GM12801 (cell line): ENCODE measurements around the gene FUCA2.

Experiments
- TF ChIP-seq, protein P1 (sequence below): IDR thresholded peaks from one replicate; pipeline ENCODE4 v1.5.1; 2011; ENCODE audit warnings: control low read depth; ENCODE audit not compliant: insufficient read length; ENCODE audit errors: extremely low read depth

The FUCA2 gene

DNA sequence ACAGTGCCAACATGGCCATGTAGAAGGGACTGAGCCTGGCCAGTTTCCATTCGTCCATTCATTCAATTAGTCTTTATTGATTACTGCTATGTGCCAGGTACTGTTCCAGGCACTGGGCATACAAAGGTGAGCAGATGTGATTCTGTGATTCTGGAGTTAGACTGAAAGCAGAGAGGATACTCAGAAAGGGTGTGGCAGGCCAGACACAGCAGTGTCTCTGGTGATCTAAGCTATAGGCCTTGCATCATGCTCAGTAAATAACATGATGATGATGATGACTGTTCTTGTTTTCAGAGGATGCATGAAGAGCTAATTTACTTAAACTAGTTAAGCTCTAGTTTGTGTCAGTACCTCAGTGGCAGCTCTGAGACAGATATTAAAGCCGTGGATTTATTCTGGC is 31.4 kb upstream of the FUCA2 start:
- TF ChIP-seq, protein P1, sequence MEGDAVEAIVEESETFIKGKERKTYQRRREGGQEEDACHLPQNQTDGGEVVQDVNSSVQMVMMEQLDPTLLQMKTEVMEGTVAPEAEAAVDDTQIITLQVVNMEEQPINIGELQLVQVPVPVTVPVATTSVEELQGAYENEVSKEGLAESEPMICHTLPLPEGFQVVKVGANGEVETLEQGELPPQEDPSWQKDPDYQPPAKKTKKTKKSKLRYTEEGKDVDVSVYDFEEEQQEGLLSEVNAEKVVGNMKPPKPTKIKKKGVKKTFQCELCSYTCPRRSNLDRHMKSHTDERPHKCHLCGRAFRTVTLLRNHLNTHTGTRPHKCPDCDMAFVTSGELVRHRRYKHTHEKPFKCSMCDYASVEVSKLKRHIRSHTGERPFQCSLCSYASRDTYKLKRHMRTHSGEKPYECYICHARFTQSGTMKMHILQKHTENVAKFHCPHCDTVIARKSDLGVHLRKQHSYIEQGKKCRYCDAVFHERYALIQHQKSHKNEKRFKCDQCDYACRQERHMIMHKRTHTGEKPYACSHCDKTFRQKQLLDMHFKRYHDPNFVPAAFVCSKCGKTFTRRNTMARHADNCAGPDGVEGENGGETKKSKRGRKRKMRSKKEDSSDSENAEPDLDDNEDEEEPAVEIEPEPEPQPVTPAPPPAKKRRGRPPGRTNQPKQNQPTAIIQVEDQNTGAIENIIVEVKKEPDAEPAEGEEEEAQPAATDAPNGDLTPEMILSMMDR: no peak

DNA sequence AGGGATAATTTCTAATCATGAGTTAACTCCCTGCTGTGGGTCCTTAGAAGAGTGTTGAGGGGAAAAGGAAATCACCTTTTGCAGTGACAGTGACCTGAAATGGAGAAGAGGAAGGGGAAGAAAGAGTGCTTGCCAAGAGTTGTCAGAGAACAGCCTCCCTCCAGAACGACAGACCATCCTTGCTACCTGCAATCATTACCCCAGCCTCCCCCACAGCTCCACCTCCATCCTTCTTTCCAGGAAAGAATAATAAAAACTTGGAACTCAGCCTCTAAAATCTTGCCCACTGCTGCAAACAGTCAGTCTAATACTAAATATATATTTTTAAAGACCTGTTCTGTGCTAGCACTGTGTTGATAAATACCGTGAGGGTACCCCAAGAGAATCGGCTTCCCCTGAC is 28.7 kb upstream of the FUCA2 start:
- TF ChIP-seq, protein P1: no peak

DNA sequence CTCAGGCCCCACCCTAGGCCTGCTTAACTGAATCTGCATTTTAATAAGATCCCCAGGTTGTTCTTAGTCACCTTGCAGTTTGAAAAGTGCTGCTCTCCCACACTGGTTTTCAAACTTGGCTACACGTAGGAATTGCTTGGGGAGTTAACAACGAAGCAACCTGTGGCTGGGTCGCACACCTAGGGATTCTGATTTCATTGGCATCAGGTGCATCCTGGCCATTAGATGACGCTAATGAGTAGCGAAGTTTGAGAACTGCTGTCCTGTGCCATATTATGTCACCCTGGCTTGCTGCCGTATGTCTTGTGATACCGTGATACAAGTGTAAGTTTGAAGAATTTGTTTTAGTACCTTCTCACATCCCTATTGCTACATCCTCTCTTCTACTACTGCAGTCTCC is 28.2 kb upstream of the FUCA2 start:
- TF ChIP-seq, protein P1: no peak

DNA sequence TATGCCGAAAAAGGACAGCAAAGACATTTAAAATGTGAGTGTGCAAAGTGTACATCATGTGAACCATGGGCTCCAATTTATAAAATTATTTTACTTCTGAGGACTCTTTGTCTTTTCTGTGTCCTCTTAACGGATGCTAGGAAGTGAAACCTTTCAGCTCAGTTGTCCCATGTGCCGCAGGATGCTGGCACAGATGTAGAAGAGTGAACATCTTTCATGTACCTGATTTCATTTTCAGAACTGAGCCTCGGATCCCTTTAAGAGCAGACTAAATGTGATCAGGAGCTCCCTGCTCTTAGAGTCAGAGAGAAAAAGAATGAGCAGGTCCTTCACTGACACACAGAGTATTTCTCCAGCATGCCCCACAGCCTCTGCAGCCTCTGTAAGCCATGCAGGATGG is 27.6 kb upstream of the FUCA2 start:
- TF ChIP-seq, protein P1: no peak

DNA sequence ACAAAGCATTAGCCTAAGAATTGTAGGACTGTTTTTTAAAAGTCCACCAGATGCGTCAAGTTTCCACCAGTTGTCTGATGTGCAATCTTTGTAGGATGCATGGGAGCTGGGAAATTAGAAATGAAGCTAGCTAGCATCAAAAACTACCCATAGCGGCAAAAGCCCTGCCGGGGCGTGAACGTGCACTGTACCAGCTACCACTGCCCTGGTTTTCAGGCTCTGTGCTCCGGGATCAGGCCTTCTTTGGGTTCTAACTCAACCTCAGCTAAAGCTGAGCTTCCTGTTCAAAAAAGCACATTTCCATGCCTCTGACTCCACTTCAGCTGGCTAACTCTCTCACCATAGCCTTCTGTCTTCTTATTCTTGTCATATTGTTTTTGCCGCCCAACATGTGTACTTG is 26.9 kb upstream of the FUCA2 start:
- TF ChIP-seq, protein P1: no peak

DNA sequence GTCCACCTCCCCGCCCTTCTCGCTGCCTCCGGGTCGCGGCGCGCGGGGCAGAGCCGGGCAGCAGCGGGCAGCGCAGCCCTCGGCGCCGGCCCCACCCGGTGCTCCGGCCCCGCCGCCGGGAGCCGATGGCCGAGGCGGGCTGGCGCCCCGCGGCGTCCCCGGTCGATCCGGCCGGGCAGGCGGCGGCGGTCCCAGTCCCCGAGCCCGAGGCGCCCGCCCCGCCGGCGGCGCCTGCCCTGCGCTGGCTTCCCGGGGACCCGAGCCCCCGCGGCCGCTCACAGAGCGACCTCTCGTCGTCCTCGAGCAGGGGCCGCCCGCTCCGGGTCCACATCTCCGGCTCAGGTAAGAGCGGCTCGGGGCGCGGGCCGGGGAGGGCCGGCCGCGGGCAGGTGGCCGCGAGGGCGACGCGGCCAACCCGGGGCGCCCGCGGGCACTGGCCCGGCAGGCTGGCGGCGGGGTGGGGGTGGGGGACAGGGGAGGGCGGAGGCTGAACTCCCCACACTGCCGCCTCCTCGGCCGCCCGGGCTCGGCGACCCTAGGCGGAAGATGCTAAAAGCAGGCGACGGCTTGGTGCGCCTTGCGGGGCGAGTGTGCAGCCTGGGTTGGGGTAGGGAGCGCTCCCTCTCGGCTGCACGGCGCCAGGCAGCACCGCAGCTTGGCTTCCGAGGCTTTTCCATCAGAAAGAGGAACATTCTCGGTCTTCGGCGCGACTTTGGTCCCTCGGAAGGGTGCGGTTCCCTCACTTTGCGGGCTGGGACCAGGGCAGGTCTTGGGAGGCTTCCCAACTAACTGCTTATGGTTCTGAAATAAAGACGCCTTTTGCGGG is 25.6 kb upstream of the FUCA2 start:
- TF ChIP-seq, protein P1: no peak

DNA sequence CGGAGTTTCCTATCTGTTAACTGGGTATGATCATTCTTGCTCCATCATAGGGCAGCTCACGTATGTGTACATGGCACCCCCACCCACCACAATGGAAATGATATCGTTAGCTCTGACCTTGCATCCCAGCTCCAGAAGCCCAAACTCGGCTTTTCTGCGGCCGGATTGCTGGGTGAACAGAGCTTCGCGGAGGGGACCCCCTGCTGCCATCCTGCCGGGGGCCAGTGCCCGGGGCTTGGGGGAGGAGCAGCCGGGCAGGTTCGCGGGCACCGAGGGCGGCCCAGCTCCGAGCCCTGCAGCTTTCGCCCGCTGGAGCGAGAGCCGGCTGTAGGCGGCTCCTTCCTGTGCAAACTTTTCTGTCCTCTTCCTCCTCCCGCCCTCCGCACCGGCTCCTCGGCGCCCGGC is 24.9 kb upstream of the FUCA2 start:
- TF ChIP-seq, protein P1: no peak

DNA sequence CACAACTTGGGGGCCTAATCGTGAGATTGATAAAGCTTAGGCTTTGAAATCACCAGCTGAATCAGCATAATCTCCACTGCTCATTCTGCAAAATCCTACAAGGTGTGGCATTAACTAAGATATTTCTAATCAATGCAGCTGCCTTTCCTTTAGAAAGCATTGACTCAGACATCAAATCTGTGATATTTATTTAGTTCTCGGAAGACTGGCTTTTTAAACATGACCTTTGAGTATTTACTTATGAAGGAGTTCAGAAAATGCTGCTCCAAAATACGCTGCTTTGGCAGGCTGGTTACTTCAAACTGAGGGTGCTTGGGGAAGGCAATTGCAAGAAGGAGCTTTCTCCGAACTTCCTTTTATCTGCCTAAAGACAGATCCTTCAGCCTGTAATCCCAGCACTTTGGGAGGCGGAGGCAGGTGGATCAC is 23.7 kb upstream of the FUCA2 start:
- TF ChIP-seq, protein P1: no peak
